GM21381 (cell line): ENCODE data around the gene KIF24.
"Not testable (repeated sequence)": the region's sequence is repeated elsewhere in the genome, so short reads cannot be mapped to it uniquely, and the experiment has no call there.

Experiments used
- ATAC-seq: cut with Tn5 transposase; IDR thresholded peaks from one replicate; pipeline ENCODE4 v1.9.1; 2021; ENCODE audit warnings: mild to moderate bottlenecking, moderate library complexity; ENCODE audit not compliant: unreplicated experiment

KIF24 gene

DNA sequence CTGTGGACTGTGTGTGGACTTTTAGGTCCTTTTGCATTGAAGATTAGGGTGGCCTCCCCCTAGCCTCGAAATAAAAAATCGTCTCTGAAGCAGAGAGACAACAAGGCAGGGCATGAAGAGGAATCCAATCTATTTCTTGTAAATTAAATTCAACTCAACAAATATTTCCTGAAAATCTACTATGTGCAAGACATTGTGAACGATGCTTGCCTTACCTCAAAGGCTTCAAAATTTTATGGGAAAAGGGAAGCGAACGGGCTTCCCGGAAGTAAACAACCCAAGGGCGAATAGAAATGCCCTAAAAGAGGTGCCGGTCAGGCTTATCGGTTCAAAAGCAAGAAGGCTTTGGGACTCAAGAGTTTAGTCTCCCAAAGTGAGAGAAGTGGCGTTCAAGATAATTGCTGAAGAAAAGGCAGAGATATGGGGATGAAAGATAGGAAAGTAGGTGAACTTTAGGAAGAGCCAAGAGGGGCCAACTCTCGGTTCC lies 525 bp downstream of the KIF24 start:
- no peak for ATAC-seq

DNA sequence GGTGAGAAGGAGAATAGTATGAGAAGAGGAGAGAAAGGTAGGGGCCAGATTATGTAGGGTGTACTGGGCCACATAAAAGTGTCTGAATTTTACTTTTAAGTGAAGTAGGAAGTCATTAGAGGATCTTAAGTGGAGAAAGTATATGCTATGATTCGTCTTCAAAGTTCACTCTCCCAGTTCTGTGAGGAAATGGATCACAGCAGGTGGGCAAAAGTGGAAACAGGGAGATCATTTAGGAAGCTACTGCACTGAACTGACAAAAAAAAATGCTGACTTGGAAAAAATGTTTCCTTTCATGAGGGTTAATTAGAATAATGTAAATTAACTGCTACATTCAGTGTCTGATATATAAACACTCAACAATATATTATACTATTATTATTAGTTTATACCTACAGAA lies 2.4 kb downstream of the KIF24 start:
- ATAC-seq = no peak

- ATAC-seq = no peak
Observed at GRCh38 chr9:34322899-34323591, 6.0 kb downstream of the KIF24 start.

DNA sequence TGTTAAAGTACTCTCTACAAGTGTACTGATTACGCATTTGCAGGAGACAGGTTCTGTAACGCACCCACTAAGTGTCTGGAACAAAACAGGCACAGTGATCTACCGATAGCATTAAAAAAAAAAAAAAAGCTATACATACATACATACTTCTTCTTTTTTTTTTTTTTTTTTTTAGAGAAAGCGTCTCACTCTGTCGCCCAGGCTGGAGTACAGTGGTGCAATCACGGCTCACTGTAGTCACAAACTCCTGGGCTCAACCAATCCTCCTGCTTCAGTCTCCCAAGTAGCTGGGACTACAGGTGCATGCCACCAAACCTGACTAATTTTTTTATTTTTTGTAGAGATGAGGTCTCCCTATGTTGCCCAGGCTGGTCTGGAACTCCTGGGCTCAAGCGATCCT lies 7.6 kb downstream of the KIF24 start:
- ATAC-seq = no peak

GRCh38 chr9:34318163-34318790 lies 10.8 kb downstream of the KIF24 start:
- no peak for ATAC-seq

GRCh38 chr9:34317436-34317835 lies 11.6 kb downstream of the KIF24 start:
- ATAC-seq = no peak

DNA sequence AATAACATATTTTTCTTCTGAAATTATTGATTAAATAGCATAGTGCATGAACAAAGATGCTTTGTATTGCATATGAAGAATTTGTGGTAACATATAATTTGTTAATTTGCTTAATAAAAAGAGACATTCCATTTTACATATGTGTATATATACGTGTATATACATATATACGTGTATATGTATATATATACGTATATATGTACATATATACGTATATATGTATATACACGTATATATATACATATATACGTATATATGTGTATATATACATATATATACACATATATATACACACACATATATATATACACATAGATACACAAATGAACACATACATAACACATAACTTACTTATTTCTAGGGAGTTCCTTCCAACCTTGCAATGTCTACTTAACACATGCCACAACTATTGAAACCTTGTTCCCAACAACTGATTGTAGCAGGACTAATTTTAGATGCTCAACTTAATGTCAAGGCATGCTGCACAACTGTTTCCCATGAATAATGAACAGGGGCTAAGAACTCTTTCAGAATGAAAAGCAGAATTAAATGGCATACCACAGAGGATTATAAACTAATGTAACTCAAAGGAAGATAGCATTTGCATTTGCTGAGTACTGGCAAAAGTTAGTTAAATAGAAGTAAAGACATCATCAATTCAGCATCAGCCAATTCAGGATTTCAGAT lies 17.4 kb downstream of the KIF24 start:
- no peak for ATAC-seq

- ATAC-seq = no peak
Observed at GRCh38 chr9:34310215-34310614, 18.9 kb downstream of the KIF24 start.

DNA sequence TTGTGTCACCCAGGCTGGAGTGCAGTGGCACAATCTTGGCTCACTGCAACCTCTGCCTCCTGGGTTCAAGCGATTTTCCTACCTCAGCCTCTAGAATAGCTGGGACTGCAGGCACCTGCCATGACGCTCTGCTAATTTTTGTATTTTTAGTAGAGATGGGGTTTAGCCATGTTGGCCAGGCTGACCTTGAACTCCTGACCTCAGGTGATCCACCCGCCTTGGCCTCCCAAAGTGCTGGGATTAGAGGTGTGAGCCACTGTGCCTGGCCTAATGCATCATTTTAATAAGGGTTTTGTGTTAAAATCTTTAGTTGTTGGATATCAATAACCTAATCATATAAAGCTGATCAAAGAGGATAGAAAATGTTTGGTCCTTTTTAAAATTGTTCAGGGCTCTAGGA lies 20.8 kb downstream of the KIF24 start:
- ATAC-seq = not testable (repeated sequence)

DNA sequence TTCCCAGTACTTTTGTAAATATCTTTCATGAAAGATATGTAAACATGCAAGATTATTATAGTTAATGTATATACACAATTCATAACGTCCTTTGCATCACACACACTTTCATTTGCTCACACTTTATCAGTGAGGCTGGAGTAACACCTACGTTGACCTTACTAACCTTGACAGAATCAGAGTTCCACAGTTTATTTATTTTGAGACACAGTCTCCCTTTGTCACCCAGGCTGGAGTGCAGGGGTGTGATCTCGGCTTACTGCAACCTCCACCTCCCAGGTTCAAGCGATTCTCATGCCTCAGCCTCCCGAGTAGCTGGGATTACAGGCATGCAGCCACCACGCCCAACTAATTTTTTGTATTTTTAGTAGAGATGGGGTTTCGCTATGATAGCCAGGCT lies 28.0 kb downstream of the KIF24 start:
- not testable (repeated sequence) for ATAC-seq

- no peak for ATAC-seq
Observed at GRCh38 chr9:34292552-34292951, 36.5 kb downstream of the KIF24 start.

DNA sequence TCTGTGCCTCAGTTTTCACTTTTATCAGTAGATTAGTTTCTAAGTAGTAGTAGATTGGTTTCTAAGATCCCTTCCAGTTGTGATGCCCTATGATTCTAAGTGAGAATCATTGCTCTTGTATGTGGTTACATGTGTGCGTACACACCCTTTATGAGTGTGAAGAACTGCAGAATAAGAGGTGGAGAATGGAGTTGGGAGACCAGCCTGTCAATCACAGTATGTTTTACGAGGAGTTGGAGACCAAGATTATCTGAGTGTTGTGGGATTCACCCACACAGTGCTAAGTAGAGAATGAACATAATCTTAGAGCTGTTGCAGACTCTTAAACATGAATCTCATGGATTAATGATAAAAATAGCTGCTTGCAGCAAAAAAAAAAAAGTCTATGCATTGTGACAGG lies 37.6 kb downstream of the KIF24 start:
- ATAC-seq = no peak

DNA sequence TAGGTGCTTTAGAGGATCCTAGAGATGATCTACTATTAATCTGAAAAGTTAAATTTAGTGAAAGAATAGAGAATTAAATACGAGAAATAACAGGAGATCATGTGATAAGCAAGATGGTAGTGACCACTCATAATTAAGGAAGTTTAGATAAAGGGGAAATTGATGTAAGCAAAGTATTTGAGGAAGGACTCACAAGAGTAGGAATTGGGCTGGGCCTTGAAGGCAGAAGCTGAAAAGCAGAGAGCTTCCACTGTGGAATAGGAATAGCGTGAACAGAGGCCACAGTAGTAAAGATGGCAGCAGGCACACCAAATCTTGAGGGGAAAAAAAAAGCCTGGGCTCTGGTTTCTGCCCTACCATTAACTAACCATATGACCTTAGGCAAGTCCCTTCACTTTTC lies 38.0 kb downstream of the KIF24 start:
- no peak for ATAC-seq

- ATAC-seq = no peak
Observed at GRCh38 chr9:34289159-34289558, 39.9 kb downstream of the KIF24 start.

GRCh38 chr9:34282096-34282495 lies 47.0 kb downstream of the KIF24 start:
- ATAC-seq = no peak

DNA sequence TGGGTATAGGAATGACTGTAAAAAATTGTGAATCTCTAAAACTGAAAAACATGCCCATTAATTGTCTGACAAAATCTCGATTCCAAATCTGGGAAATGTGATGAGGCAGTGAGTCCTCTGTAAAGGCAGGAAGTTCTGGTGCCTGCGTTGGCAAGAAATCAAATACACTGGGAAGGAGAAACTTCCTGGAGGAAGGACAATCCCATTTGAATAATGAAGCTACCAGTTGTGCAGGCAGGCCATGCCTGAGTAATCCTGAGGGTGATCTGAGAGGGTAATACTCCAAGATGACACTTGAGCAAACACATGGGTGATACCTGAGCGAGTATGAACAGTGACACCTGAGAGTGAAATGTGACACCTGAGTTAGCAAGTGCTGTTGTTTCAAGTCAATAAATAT lies 49.7 kb downstream of the KIF24 start:
- ATAC-seq = no peak
